GM19025 (cell line): ENCODE results near the gene MSL3.
A peak's percentile ranks its signal among the peaks of the same experiment; 100 is the strongest.

Experiments used
- ATAC-seq: cut with Tn5 transposase; IDR thresholded peaks from one replicate; pipeline ENCODE4 v1.9.1; 2021; ENCODE audit warnings: mild to moderate bottlenecking, low read depth, moderate library complexity; ENCODE audit not compliant: unreplicated experiment

MSL3 gene, protein sequence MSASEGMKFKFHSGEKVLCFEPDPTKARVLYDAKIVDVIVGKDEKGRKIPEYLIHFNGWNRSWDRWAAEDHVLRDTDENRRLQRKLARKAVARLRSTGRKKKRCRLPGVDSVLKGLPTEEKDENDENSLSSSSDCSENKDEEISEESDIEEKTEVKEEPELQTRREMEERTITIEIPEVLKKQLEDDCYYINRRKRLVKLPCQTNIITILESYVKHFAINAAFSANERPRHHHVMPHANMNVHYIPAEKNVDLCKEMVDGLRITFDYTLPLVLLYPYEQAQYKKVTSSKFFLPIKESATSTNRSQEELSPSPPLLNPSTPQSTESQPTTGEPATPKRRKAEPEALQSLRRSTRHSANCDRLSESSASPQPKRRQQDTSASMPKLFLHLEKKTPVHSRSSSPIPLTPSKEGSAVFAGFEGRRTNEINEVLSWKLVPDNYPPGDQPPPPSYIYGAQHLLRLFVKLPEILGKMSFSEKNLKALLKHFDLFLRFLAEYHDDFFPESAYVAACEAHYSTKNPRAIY

DNA sequence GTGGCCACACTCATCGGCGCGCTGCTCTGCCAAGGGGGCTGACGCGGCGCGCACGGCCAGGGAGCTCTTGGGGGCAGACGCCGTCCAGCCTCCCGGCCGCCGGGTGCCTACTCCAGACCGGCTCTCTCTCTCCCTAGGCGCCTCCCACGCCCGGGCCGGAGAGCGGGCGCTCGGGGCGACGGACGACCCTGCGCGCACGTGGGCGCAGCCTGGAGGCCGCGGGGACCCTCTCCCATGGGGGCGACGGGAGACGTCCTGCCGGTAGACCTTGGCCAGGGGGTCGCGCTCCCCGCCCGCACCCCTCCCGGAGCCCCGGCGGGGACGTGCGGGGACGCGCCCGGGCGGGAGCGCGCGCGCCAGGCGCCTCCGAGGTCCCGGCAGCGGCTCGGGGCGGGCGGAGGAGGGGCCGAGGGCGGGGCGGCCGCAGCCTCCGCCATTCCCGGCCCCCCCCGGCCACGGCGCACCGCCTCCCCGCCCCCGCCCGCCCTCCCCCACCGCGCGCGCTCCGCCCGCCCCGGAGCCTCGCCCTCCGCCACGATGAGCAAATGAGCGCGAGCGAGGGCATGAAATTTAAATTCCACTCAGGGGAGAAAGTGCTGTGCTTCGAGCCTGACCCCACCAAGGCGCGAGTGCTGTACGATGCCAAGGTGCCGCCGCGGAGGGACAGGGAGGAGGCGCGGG lies at the start of gene MSL3:
Gene MSL3, plus strand, starts transcription at position 519 of the 681 bp plus-strand sequence. Its CDS starts 27 bp downstream, at position 546.
- ATAC-seq = peak; percentile 38

DNA sequence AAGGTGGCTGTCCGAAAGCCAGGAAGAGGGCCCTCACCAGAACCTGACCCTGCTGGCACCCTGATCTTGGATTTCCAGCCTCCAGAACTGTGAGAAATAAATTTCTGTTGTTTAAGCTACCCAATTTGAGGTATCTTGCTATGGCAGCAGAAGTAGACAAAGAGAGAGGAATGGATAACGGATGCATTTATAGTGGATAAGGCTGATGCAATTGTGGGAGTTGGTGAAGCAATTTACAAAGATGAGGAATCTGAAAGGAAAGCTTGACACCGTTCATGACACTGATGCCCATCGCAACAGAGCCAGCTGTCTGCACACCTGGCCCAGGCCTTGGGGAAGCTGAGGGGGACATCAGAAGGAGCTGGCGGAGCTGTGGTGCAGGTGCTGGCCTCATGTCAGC lies 35.7 kb upstream of the MSL3 start:
- ATAC-seq = no peak

DNA sequence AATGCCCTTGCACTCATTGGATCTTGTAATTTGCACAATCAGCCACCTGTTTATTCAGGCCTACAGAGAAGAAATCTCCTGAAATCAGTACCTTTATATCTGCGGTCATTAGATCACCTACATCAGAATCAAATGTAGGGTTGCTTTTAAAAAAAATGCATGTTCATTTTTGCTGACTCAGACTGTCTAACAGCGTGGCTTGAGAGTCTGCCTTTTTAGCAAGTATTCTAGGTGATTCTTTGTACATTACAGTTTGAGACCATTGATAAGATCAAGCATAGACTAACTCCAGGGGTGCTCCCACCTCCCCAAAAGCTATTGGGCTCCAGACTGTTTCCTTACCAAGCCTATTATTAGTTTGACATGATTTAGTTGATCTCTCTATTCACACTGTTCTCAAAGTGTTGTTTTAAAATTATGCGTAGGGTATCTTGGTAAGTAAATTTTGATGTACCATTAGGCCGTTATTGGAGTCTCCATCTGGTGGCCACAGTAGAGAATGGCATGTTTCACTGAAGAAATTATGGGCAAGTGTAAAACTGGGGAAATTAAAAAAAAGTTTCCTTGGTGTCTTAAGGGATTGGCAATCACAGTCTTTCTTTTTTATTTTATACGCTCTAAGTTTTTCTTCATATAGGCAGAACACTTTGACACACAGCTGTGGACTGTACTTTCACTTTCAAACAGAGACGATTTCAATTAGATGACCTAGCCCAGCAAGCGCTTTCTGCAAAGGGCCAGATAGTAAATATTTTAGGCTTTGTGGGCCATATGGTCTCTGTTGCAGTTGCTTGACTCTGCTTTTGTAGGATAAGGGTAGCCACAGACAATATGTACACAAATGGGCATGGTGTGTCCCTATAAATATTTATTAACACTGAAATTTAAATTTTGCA lies 33.7 kb upstream of the MSL3 start:
- ATAC-seq = no peak

DNA sequence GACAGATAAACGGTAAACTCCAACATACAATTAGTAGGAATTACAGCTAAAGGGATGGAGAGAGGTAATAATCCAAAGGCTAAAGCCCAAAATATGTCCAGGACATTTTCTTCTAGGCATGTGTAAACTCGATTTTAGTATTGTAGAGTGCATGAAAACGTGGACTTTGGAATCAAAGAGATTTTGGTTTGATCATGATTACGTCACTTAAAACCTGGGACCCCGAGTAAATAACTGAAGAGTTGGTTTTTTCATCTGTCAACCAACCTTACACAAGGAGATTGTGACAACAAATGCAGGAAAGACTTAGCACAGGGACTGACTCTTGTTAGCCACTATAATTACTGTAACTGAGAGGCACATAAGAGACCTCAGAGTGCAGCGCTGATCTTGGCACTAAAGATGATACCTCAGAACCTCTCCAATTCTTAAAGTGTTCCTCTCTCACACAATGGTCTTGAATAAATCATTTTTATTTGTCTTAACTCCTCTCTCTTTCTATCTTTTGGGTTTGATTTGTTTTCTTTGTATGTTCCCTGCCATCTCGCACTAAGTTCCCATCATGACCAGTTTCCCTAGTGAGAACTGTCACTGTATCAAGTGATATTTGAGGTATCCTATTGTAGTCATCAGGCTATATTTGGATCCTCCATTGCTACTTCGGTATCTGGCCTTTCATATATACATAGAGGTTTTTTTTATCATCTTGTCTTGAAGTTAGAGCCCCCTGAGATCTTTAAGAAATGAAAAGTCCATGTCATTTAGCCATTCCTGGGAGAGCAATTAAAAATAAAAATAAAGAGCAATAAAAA lies 32.2 kb upstream of the MSL3 start:
- ATAC-seq = no peak

DNA sequence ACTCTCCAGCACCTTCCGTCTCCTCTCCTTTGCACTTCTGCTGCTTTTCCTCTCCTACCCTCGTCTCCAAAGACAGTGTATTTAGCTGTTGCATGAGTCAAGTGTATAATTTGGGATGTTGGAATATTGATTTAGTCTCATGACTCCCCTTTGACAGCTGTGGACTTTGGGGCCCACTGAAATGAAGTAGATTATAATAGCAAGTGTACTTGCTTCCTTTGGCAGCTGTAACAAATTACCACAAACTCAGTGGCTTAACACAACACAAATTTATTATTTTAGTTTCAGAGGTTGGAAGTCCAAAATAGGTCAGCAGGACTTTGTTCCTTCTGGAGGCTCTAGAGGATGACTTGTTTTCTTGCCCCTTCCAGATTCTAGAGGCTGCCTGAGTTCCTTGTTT lies 29.5 kb upstream of the MSL3 start:
- ATAC-seq = no peak

DNA sequence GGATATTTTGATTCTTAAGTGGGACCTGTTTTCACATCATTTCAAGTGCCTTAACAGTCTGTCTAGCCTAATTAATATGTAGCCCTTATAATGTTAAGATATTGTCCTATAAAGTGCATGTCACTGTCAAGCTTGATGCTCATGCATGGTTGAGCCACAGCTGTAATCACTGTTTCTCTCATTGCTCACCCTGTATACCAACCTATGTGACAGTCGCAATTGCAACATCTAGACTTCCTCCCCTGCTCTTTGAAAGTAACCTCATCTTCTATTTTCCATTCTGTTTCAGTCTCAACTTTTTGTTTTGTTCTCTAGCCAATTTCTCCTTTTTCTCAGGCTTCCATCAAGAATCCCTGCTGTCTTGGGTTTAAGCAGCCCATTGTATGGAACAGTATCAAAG lies 24.4 kb upstream of the MSL3 start:
- no peak for ATAC-seq

DNA sequence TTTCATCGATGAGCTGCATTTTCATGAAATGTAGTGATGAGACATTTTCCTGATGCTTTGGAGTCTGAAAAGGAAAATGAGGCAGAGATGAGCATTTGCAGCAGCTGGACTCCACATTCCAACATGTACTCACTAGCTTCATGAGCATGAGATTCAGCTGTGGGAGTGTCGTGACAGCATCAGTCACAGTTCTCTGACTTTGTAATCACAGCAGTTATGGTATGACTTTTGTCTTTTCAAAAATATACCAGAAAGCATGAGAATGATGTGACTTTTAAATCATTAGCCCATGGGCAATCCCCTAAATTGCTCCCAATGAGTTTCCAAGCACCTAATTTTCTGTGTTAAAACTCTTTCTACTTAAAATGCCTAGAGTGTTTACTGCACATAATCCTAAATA lies 18.3 kb upstream of the MSL3 start:
- ATAC-seq = no peak

DNA sequence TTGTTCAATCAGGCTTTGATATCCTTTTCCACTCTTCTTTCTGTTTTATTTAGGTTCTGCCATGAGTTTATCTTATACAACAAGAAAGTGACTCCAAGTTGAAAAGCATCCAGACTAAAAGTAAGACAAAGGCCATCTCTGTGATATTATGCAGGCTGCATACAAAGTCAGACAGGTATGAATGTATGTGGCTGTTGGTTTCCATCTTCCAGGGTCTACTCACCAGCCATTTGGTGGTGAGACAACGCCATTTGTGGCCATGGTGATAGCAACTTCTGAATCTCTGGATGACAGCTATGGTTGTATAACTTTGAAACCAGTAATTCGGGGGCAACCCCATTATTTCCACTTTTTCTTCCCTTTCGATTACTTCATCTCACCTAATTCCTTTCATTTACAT lies 17.2 kb upstream of the MSL3 start:
- no peak for ATAC-seq

DNA sequence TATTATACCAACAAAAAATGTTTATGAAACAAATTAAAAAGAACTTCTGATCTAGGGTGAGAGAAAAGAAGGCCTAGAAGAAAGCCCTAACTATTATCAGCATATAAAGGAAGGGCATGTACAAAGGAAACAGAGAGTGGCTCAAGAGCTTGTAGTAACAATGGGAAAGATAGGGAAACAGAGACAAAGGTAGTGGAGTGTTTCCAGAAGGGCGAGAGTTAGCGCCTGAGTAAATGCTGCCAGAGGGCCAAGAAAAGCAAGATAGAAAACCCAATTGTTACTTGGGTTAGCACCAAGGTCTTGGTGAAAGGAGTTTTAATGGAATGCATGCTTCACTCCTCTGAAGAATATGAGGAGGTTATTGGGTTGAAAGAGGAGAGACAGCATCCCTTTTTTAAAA lies 16.5 kb upstream of the MSL3 start:
- ATAC-seq = no peak

DNA sequence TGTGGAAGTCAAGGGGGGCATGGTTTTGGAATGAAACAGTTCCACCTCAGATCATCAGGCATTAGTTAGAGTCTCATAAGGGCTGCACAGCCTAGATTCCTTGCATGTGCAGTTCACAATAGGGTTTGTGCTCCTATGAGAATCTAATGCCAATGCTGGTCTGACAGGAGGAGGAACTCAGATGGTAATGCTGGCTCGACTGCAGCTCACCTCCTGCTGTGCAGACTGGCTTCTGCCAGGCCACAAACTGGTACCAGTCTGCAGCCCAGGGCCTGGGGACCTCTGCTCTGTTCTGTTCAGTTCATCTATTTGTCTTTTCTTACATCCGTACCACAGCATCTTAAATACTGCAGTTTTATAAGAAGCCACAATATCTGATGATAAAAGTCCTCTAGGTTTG lies 12.2 kb upstream of the MSL3 start:
- ATAC-seq = no peak

DNA sequence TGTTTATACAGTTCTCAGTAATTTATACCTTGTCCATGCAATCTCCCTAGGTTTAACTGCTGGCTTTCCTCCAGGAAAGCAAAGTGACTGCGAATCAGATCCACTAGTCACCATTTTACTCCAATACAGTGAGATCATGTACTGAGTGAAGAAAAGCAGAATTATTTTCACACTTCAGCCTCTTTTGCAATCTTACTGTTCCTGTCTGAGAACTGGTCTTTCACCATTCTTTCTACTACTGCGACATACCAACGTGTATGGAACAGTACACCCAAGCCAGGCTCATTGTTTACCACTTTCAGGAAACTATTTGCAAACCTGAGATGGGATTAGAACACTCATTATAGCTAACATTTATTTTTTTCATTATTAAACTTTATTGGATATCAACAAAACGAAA lies 8.0 kb upstream of the MSL3 start:
- no peak for ATAC-seq

DNA sequence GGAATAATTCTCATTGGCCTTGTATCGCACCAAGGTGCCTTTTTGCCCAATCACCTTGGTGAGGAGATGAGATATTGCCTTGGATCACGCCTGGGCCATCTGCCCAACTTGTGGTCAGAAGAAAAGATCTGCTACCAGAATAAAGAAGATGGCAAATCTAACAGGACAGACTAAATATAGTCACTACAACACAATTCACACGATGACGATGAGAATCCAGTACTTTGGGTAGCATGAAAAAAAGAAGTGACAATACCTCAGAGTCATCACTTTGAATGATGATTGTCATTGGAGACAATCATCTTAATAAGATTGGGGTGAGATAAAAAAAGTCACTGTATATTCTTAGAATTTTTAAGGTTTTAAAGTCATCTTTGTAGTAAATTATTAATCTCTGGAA lies 7.3 kb upstream of the MSL3 start:
- ATAC-seq = no peak

DNA sequence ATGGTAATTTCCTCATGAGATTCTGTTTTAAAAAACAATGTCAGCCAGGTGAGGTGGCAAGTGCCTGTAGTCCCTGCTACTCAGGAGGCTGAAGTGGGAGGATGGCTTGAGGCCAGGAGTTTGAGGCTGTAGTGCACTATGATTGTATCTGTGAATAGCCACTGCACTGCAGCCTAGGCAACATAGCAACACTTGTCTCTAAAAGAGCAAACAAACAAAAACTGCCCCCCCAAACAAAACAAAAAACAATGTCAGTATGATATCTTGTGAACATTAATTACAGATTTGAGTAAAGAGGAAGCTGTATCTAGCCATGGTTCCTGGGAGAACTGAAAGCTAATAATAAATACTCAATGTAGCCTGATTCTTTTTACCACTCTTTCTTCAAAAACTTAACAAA lies 6.8 kb upstream of the MSL3 start:
- ATAC-seq = no peak

DNA sequence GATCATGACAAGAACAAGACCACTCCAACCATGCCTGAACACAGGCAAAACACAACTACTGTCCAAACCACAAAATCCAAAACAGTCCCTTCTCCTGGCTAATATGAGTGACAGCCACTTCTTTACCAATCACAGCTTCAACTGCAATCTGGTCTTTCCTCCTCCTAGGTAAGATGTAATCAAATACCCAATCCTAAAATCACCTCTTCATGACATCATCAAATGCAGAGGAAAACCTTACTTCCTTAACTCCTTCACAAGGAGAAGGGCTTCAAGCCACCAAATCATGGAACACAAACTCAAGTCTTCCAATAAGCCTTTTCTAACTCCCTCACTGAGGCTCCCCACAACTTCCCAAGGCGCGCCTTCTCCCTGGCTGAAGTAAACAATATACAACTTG lies 4.4 kb upstream of the MSL3 start:
- ATAC-seq = no peak

DNA sequence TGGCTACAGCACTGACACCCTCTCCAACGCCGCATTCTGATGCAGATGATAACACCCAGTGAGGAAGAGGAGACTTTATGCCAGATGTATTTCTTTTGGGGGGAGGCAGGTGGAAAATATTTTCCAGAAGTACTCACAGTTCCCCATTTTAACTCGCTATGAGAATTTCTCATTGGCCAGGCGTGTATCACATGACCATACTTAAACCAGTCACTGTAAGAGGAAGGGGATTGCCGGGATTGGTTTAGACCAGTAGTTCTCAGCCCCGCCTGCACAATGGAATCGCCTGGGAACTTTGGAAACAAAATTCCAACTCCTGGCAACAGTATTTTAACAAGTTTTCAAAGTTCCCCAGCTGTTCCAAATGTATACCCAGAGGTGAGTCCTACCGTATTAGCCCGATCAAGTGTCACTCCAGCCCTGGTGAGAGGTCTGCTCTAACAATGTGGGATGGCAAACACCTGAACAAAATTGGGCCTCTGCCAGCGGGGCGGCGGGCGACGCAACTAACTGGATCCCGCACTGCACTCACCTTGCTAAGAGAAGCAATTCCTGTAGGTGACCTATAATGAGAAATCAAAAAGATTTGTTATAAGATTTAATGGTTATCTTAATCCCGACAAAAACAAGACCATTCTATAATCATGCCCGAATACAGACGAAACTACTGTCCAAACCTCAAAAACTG lies 2.9 kb upstream of the MSL3 start:
- ATAC-seq = no peak

DNA sequence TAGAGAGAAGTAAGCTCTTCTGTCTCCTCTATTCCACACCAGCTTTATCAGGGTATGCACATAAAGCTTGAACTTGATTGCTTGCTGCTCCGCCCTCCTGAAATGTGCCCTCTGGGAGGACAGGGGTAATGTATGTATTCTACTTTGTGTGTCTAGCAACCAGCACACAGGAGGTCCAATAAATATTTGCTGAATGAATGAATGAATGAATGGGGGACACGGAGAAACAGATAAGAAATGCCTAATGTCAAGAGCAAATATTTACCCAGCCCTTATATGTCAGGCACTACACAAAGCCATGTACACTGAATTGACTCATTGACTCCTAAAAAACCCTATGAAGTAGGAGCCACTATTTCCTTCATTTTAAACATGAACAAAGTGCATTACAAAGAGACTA lies 2.3 kb upstream of the MSL3 start:
- ATAC-seq = no peak

DNA sequence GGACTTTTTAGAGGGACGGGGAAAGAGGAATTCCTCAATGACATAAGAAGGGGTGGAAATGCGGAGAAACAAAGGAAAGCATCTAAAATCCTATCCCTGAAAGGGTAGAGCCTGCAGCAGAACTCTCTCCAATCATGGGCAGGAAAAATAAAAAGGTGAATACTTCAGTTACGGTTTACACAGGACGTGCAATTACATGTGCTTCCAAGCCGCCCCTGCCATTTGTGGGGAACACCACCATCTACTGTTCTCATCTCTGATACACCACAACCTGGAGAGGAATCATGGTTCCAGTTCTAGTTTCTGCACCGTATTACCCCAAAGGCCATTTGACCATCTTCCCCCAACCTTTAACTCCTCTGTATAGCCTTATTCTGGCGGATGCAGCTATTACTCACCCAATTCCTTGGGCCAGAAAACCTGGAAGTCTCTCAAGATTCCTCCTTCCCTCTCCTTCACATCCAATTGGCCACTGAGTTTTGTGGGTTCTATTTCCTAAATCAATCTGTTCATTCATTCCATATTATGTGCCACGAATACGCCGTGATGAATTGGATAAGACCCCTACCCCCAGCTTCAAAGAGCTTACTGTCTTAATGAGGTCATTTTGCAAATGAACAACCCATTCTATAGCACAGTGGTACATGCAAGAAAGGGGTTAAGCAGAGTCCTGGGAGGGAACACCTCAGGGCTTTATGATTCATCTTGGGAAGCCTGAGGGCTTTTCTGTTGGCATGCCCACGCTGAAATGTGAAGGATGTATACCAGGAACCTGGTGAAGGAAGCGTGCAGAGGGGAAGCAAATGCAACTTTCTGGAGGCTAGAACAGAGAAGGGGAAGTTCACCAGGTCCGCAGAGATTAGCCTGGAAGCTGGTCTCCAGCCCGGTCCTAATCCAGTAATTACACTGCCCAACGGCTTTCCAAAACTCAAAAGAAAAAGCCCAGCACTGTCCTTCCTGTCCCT lies 1.4 kb upstream of the MSL3 start:
- no peak for ATAC-seq

DNA sequence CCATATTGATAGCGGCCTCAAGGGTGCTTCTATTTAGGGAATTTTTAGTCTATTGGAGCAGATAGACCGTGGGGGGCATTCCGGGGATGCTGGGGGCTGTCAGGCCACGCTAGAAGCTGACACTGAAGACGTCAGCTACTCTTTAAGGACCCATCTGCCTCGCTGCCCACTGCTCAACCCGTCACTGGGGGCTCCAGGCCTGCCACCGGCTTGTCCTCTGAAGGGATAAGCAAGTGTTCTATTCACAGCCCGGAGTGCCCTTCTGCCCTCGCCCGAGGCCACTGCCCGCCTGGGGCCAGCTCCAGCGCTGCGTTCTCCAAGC lies 679 bp upstream of the MSL3 start:
- ATAC-seq = no peak
